Measurements from ENCODE around the gene KRTAP10-8. TPM values are rescaled to one million over a fixed set of nuclear protein-coding genes. Genes with fewer than 3 reads are reported as not detected.
"Not testable (repeated sequence)": the region's sequence is repeated elsewhere in the genome, so short reads cannot be mapped to it uniquely, and the experiment has no call there.

The KRTAP10-8 gene
- total and polyA plus RNA-seq, 2 donors (not counting 1 experiment from before 2014, with no cell fraction given) = not detected

DNA sequence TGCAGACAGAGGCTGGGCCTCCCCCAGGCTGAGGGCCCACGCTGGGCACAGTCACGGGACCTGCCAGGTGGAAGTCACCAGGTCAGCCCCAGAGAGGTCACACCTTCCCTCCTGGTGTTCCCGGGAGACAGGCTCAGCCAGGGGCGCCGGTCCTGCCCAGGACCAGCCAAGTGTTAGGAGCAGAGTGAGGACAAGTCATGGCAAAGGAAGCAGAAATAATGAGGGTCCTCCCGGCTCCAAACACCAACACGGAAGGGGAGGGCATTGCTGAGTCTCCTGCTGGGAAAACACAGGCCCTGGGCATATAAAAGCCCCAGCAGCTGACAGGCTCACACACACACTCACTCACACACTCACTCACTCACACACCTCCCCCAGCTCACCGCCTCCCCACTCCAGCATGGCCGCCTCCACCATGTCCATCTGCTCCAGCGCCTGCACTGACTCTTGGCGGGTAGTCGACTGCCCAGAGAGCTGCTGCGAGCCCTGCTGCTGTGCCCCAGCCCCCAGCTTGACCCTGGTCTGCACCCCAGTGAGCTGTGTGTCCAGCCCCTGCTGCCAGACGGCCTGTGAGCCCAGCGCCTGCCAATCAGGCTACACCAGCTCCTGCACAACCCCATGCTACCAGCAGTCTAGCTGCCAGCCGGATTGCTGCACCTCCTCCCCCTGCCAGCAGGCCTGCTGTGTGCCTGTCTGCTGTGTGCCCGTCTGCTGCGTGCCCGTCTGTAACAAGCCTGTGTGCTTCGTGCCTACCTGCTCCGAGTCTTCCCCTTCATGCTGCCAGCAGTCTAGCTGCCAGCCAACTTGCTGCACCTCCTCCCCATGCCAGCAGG, 25.4 kb downstream of the KRTAP10-8 start, which contains the start of gene KRTAP10-10:
KRTAP10-10 (plus strand) TSS at position 339 of the 833 bp plus-strand sequence; CDS start at position 401, 62 bp downstream.
- no peak within 1 kb of the TSS for H3K4me2 ChIP-seq (ENCODE audit: extremely low read depth, insufficient read depth, low read length)
- H3K36me3 ChIP-seq (ENCODE audit: control insufficient read depth, insufficient read depth, low read length) = no peaks in the 10 kb centered on the region
- no peaks in the 10 kb centered on the region for H4K20me1 ChIP-seq (ENCODE audit: control insufficient read depth, extremely low read depth, insufficient read depth, low read length)
- no peak within 1 kb of the TSS for H3K9ac ChIP-seq (ENCODE audit: insufficient read depth, low read length)
- DNase-seq (ENCODE audit: low read depth in 2 of 2) = no peak
- H3K4me3 ChIP-seq (replicated peaks in 1 of 4; ENCODE audit: control extremely low read depth in 1 of 4, insufficient read depth in 1 of 4, low read depth in 3 of 4, low read length in 4 of 4) = no peak within 1 kb of the TSS
- TF ChIP-seq, protein P1, sequence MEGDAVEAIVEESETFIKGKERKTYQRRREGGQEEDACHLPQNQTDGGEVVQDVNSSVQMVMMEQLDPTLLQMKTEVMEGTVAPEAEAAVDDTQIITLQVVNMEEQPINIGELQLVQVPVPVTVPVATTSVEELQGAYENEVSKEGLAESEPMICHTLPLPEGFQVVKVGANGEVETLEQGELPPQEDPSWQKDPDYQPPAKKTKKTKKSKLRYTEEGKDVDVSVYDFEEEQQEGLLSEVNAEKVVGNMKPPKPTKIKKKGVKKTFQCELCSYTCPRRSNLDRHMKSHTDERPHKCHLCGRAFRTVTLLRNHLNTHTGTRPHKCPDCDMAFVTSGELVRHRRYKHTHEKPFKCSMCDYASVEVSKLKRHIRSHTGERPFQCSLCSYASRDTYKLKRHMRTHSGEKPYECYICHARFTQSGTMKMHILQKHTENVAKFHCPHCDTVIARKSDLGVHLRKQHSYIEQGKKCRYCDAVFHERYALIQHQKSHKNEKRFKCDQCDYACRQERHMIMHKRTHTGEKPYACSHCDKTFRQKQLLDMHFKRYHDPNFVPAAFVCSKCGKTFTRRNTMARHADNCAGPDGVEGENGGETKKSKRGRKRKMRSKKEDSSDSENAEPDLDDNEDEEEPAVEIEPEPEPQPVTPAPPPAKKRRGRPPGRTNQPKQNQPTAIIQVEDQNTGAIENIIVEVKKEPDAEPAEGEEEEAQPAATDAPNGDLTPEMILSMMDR (conservative IDR thresholded peaks at IDR 0.05 in 1 of 2, IDR thresholded peaks at IDR 0.05 in 1 of 2; ENCODE audit: low read depth in 1 of 2, low read length in 2 of 2) = no peak
- no peak for TF ChIP-seq EZH2 (IDR thresholded peaks at IDR 0.05; ENCODE audit: low read length, missing control alignments)
- no peaks in the 10 kb centered on the region for H3K4me1 ChIP-seq (ENCODE audit: control insufficient read depth, extremely low read depth, insufficient read depth, low read length)
- H2AFZ ChIP-seq (ENCODE audit: low read length) = no peak within 1 kb of the TSS
- no peak within 1 kb of the TSS for H3K27ac ChIP-seq (ENCODE audit: insufficient read depth, low read length)
- H3K27me3 ChIP-seq (ENCODE audit: control insufficient read depth, insufficient read depth, low read length) = no peaks in the 10 kb centered on the region
- no peaks in the 10 kb centered on the region for H3K9me3 ChIP-seq (ENCODE audit: control insufficient read depth, insufficient read depth, low read depth, low read length)
- H3K79me2 ChIP-seq (ENCODE audit: control insufficient read depth, insufficient read depth, low read length) = no peaks in the 10 kb centered on the region

DNA sequence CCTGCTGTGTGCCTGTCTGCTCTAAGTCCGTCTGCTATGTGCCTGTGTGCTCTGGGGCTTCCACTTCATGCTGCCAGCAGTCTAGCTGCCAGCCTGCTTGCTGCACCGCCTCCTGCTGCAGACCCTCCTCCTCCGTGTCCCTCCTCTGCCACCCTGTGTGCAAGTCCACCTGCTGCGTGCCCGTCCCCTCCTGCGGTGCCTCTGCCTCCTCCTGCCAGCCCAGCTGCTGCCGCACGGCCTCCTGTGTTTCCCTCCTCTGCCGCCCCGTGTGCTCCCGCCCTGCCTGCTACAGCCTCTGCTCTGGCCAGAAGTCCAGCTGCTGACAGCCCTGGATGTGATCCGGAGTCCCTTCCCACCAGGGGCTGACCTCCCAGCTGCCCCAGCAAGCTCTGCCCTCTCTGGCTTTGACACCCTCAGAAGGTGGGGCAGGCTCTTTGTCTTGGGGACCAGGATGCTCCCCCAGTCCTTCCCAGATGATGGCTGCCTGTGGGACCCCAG, 26.0 kb downstream of the KRTAP10-8 start:
- not testable (repeated sequence) for H3K4me1 ChIP-seq (ENCODE audit: control insufficient read depth, extremely low read depth, insufficient read depth, low read length); H2AFZ ChIP-seq (ENCODE audit: low read length); H3K9me3 ChIP-seq (ENCODE audit: control insufficient read depth, insufficient read depth, low read depth, low read length); H3K27ac ChIP-seq (ENCODE audit: insufficient read depth, low read length); H3K79me2 ChIP-seq (ENCODE audit: control insufficient read depth, insufficient read depth, low read length); H3K4me3 ChIP-seq (replicated peaks in 1 of 4; ENCODE audit: control extremely low read depth in 1 of 4, insufficient read depth in 1 of 4, low read depth in 3 of 4, low read length in 4 of 4); H3K9ac ChIP-seq (ENCODE audit: insufficient read depth, low read length); H3K27me3 ChIP-seq (ENCODE audit: control insufficient read depth, insufficient read depth, low read length); H3K4me2 ChIP-seq (ENCODE audit: extremely low read depth, insufficient read depth, low read length); H3K36me3 ChIP-seq (ENCODE audit: control insufficient read depth, insufficient read depth, low read length); H4K20me1 ChIP-seq (ENCODE audit: control insufficient read depth, extremely low read depth, insufficient read depth, low read length); DNase-seq (ENCODE audit: low read depth in 2 of 2)

DNA sequence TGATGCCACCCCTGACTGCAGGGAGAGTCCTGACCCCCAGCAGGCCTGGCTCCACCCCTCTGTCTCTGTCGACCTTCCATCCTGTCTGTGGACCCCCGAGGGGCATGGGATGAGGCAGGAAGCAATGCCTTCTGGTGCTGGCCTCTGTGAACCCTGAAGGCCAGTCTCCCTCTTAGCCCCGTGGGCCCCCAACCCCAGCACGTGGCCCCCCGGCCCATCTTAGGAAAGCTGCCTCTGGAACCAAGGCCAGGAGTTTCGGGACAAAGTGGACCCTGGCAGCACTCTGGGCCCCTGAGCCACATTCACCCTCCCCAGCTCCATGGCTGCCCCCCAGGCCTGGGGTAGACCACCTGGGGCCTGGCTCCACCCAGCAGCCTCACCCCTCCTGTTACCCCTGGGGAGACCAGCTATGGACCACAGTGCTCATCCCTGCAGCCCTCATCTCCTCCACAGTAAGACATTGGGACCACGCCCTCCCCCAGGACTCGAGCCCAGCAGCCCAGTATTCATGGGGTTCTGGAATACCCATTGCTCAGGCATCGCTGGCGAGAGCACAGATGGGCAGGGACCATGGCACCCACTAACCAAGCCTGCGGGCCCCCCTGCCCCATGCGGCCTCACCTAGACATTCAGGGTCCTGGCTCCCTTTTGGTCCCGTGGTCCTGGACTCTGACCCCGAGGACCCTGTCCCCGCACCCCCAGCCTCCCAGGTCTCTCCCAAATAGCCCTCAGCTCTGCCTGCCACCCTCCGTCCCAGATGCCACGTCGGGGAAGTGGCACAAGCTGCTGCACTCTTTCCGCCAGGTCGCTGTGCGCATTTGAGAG, 26.8 kb downstream of the KRTAP10-8 start:
- not testable (repeated sequence) for H3K9me3 ChIP-seq (ENCODE audit: control insufficient read depth, insufficient read depth, low read depth, low read length); H4K20me1 ChIP-seq (ENCODE audit: control insufficient read depth, extremely low read depth, insufficient read depth, low read length); H3K4me3 ChIP-seq (replicated peaks in 1 of 4; ENCODE audit: control extremely low read depth in 1 of 4, insufficient read depth in 1 of 4, low read depth in 3 of 4, low read length in 4 of 4); H3K9ac ChIP-seq (ENCODE audit: insufficient read depth, low read length); H3K36me3 ChIP-seq (ENCODE audit: control insufficient read depth, insufficient read depth, low read length); H2AFZ ChIP-seq (ENCODE audit: low read length); H3K4me2 ChIP-seq (ENCODE audit: extremely low read depth, insufficient read depth, low read length); DNase-seq (ENCODE audit: low read depth in 2 of 2); H3K27me3 ChIP-seq (ENCODE audit: control insufficient read depth, insufficient read depth, low read length); H3K79me2 ChIP-seq (ENCODE audit: control insufficient read depth, insufficient read depth, low read length); H3K4me1 ChIP-seq (ENCODE audit: control insufficient read depth, extremely low read depth, insufficient read depth, low read length); H3K27ac ChIP-seq (ENCODE audit: insufficient read depth, low read length)
